Measurements from ENCODE around the gene STK16. TPM values are rescaled to one million over a fixed set of nuclear protein-coding genes. Genes with fewer than 3 reads are reported as not detected.

Gene STK16
- total RNA-seq, 1 donor from 2014 or later, result 26.7 TPM

- DNase-seq (no peak), ATAC-seq (no peak)
- Histone ChIP-seq H3K4me1 (peaks cover 76% of the 10 kb centered on the region), H3K27ac (peak overlapping the region; percentile 91), H3K36me3 (peaks cover 28% of the 10 kb centered on the region), H3K27me3 (ENCODE audit: low read depth) (no peaks in the 10 kb centered on the region), H3K4me3 (peak overlapping the region; percentile 41), H3K9me3 (no peaks in the 10 kb centered on the region)
- intact Hi-C loops (cut with DNase I), result no loop called here
- no peak for TF ChIP-seq CTCF (IDR thresholded peaks at IDR 0.05)
Observed at GRCh38 chr2:219250049-219250781, 4.9 kb downstream of the STK16 start.

- intact Hi-C loops (cut with DNase I), result no loop called here
- TF ChIP-seq CTCF (IDR thresholded peaks at IDR 0.05), result no peak
- Histone ChIP-seq H3K9me3 (no peaks in the 10 kb centered on the region), H3K4me3 (peak overlapping the region; percentile 72), H3K36me3 (peaks cover 28% of the 10 kb centered on the region), H3K27ac (peak overlapping the region; percentile 85), H3K27me3 (ENCODE audit: low read depth) (no peaks in the 10 kb centered on the region), H3K4me1 (peaks cover 67% of the 10 kb centered on the region)
- no peak for DNase-seq
- no peak for ATAC-seq
Observed at GRCh38 chr2:219251656-219252055, 6.4 kb downstream of the STK16 start.

GRCh38 chr2:219252084-219252483 is 6.8 kb downstream of the STK16 start:
- no peak for ATAC-seq
- peak overlapping the region; percentile 85 for H3K27ac ChIP-seq

GRCh38 chr2:219252570-219252899 is 7.3 kb downstream of the STK16 start:
- H3K4me1 ChIP-seq, result peaks cover 58% of the 10 kb centered on the region

More at GRCh38 chr2:219252084-219252483, 6.8 kb downstream of the STK16 start:
- intact Hi-C loops (cut with DNase I), result no loop called here
- Histone ChIP-seq H3K4me1 (peaks cover 62% of the 10 kb centered on the region), H3K36me3 (peaks cover 23% of the 10 kb centered on the region), H3K27me3 (ENCODE audit: low read depth) (no peaks in the 10 kb centered on the region), H3K9me3 (no peaks in the 10 kb centered on the region), H3K4me3 (peak overlapping the region; percentile 72)
- no peak for DNase-seq
- no peak for TF ChIP-seq CTCF (IDR thresholded peaks at IDR 0.05)

More at GRCh38 chr2:219252570-219252899, 7.3 kb downstream of the STK16 start:
- TF ChIP-seq CTCF (IDR thresholded peaks at IDR 0.05), result no peak
- ATAC-seq, result no peak
- H3K4me3 ChIP-seq, result peak overlapping the region; percentile 72
- no peaks in the 10 kb centered on the region for H3K27me3 ChIP-seq (ENCODE audit: low read depth)
- intact Hi-C loops (cut with DNase I), result no loop called here
- H3K27ac ChIP-seq, result peak overlapping the region; percentile 85
- H3K36me3 ChIP-seq, result peaks cover 19% of the 10 kb centered on the region
- DNase-seq, result no peak
- H3K9me3 ChIP-seq, result no peaks in the 10 kb centered on the region
